CD8-positive, alpha-beta memory T cell (primary cell): ENCODE results near the gene CRYBB3. TPM values are rescaled to one million over a fixed set of nuclear protein-coding genes. Genes with fewer than 3 reads are reported as not detected.

Source experiments
- CTCF ChIA-PET: fragments of 350-600 bp; sonication (Branson Sonifier 250); formaldehyde crosslinking; loops from one replicate; lab custom pipeline; 2021; ENCODE audit warnings: antibody characterized with exemption; lab: Charles Lee
- POLR2A ChIA-PET: fragments of 350-600 bp; sonication (Branson Sonifier 250); formaldehyde crosslinking; loops from one replicate; lab custom pipeline; 2021; ENCODE audit warnings: antibody characterized with exemption; lab: Charles Lee
- DNase-seq, 5 donors: peaks; one replicate each; pipeline versions ENCODE4 v3.0.0 to v3.0.0-alpha.2; 2020 to 2022; ENCODE audit warnings: mixed read lengths in 1 of 5
- H3K27ac ChIP-seq: one replicate; pipeline ENCODE4 v1.7.0; 2013; ENCODE audit warnings: low read depth, mild to moderate bottlenecking, low read length, moderate library complexity
- H3K27me3 ChIP-seq: 2 replicates; pipeline ENCODE4 v1.7.0; 2013; ENCODE audit warnings: low read length, mild to moderate bottlenecking; ENCODE audit not compliant: insufficient read depth, poor library complexity, severe bottlenecking
- H3K36me3 ChIP-seq: 2 replicates; pipeline ENCODE4 v1.7.0; 2013; ENCODE audit warnings: mild to moderate bottlenecking, low read length, moderate library complexity; ENCODE audit not compliant: insufficient read depth
- H3K4me1 ChIP-seq: 2 replicates; pipeline ENCODE4 v1.7.0; 2013; ENCODE audit warnings: mild to moderate bottlenecking, low read length, moderate library complexity; ENCODE audit not compliant: insufficient read depth
- H3K4me3 ChIP-seq: 2 replicates; pipeline ENCODE4 v1.7.0; 2013; ENCODE audit warnings: mild to moderate bottlenecking, low read length
- H3K9me3 ChIP-seq: 2 replicates; pipeline ENCODE4 v1.7.0; 2013; ENCODE audit warnings: mild to moderate bottlenecking, low read length
- H3K27ac Mint-ChIP-seq, 8 donors: one replicate each; pipeline ENCODE4 v1.8.0; 2020 to 2021; ENCODE audit warnings: mixed read lengths in 8 of 8, mild to moderate bottlenecking in 6 of 8, inconsistent platforms in 3 of 8, moderate library complexity in 3 of 8
- H3K27me3 Mint-ChIP-seq, 2 donors: one replicate each; pipeline ENCODE4 v1.8.0; 2020 to 2021; ENCODE audit warnings: mixed read lengths in 2 of 2, mild to moderate bottlenecking in 1 of 2, moderate library complexity in 1 of 2
- H3K36me3 Mint-ChIP-seq, 3 donors: one replicate each; pipeline ENCODE4 v1.8.0; 2020 to 2021; ENCODE audit warnings: mixed read lengths in 3 of 3, inconsistent platforms in 1 of 3, mild to moderate bottlenecking in 1 of 3
- H3K4me1 Mint-ChIP-seq, 3 donors: one replicate each; pipeline ENCODE4 v1.8.0; 2020 to 2021; ENCODE audit warnings: mixed read lengths in 3 of 3, inconsistent platforms in 1 of 3, mild to moderate bottlenecking in 1 of 3
- H3K4me3 Mint-ChIP-seq, 7 donors: one replicate each; pipeline ENCODE4 v1.8.0; 2020 to 2021; ENCODE audit warnings: mixed read lengths in 7 of 7, mild to moderate bottlenecking in 6 of 7, moderate library complexity in 4 of 7, inconsistent platforms in 2 of 7
- H3K9me3 Mint-ChIP-seq, 5 donors: one replicate each; pipeline ENCODE4 v1.8.0; 2020 to 2022; ENCODE audit warnings: mixed read lengths in 5 of 5, mild to moderate bottlenecking in 3 of 5, moderate library complexity in 2 of 5, inconsistent platforms in 1 of 5
- polyA plus RNA-seq: library from polyadenylated mRNA; unstranded; fragments of 300-500 nt; fragmentation: Illumina TruSeq; gene quantifications from one replicate; pipeline ENCODE4 v1.2.3, GENCODE V29; 2021
- total RNA-seq, 2 experiments: library from RNA; stranded (reverse); gene quantifications; one replicate each; pipeline ENCODE4 v1.2.3, GENCODE V29; 2021

CRYBB3 gene
- total and polyA plus RNA-seq, 3 experiments from 2014 or later = 0.26 to 0.47 TPM; not detected in 1

- peaks cover 0 to 5% (median 0%) of the 10 kb centered on the region in 3 donors for H3K4me1 Mint-ChIP-seq
- H3K9me3 ChIP-seq = no peaks in the 10 kb centered on the region
- peaks cover 0 to 2% (median 0%) of the 10 kb centered on the region in 3 donors for H3K36me3 Mint-ChIP-seq
- H3K27me3 ChIP-seq = no peaks in the 10 kb centered on the region
- no peaks in the 10 kb centered on the region for H3K4me1 ChIP-seq
- no peak overlapping the region for H3K4me3 ChIP-seq
- no peak overlapping the region for H3K27ac ChIP-seq
- H3K27me3 Mint-ChIP-seq = peaks cover 0 to 2% of the 10 kb centered on the region in 2 donors
- H3K4me3 Mint-ChIP-seq = no peak overlapping the region
- H3K9me3 Mint-ChIP-seq = no peaks in the 10 kb centered on the region
- peak overlapping the region in 1 of 8 donors; percentile 63 for H3K27ac Mint-ChIP-seq
- ChIA-PET POLR2A (no interaction called here), CTCF (no interaction called here)
- no peaks in the 10 kb centered on the region for H3K36me3 ChIP-seq
- DNase-seq = no peak
Measured at GRCh38 chr22:25161916-25162530, 37.6 kb upstream of the CRYBB3 start.

DNA sequence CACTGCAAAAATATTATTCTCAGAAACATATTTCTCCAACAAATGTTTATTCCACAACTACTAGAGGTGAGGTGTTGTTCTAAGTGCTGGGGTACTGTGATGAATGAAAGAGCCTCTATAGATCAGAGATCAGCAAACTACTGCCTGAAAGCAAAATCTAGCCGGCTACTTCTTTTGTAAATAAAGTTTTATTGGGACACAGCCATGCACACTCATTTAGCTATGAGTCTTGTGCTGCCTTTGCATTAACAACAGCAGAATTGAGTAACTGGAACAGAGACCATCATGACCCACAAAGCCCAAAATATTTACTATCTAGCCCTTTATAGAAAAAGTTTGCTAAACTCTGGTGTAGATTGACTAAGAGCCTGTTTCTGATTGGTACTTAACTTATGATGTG lies 37.1 kb upstream of the CRYBB3 start:
- POLR2A ChIA-PET = no interaction called here
- Histone ChIP-seq H3K4me1 (no peaks in the 10 kb centered on the region), H3K27ac (no peak overlapping the region), H3K27me3 (no peaks in the 10 kb centered on the region), H3K36me3 (no peaks in the 10 kb centered on the region), H3K4me3 (no peak overlapping the region), H3K9me3 (no peaks in the 10 kb centered on the region)
- Mint-ChIP-seq H3K27me3 (peaks cover 0 to 2% of the 10 kb centered on the region in 2 donors), H3K4me3 (no peak overlapping the region), H3K27ac (peak overlapping the region in 1 of 8 donors; percentile 14), H3K36me3 (peaks cover 0 to under 1% (median 0%) of the 10 kb centered on the region in 3 donors), H3K4me1 (peaks cover 0 to 5% (median 0%) of the 10 kb centered on the region in 3 donors), H3K9me3 (no peaks in the 10 kb centered on the region)
- no peak for DNase-seq
- CTCF ChIA-PET = no interaction called here

- Histone ChIP-seq H3K27me3 (no peaks in the 10 kb centered on the region), H3K9me3 (no peaks in the 10 kb centered on the region), H3K4me1 (no peaks in the 10 kb centered on the region), H3K27ac (no peak overlapping the region), H3K36me3 (no peaks in the 10 kb centered on the region), H3K4me3 (no peak overlapping the region)
- Mint-ChIP-seq H3K27ac (no peak overlapping the region), H3K27me3 (peaks cover 0 to 2% of the 10 kb centered on the region in 2 donors), H3K4me3 (no peak overlapping the region), H3K9me3 (no peaks in the 10 kb centered on the region), H3K36me3 (peaks cover 0 to 5% (median 0%) of the 10 kb centered on the region in 3 donors), H3K4me1 (peaks cover 0 to 5% (median 0%) of the 10 kb centered on the region in 3 donors)
- DNase-seq = no peak
- ChIA-PET CTCF (no interaction called here), POLR2A (no interaction called here)
Measured at GRCh38 chr22:25165785-25166184, 33.9 kb upstream of the CRYBB3 start.

DNA sequence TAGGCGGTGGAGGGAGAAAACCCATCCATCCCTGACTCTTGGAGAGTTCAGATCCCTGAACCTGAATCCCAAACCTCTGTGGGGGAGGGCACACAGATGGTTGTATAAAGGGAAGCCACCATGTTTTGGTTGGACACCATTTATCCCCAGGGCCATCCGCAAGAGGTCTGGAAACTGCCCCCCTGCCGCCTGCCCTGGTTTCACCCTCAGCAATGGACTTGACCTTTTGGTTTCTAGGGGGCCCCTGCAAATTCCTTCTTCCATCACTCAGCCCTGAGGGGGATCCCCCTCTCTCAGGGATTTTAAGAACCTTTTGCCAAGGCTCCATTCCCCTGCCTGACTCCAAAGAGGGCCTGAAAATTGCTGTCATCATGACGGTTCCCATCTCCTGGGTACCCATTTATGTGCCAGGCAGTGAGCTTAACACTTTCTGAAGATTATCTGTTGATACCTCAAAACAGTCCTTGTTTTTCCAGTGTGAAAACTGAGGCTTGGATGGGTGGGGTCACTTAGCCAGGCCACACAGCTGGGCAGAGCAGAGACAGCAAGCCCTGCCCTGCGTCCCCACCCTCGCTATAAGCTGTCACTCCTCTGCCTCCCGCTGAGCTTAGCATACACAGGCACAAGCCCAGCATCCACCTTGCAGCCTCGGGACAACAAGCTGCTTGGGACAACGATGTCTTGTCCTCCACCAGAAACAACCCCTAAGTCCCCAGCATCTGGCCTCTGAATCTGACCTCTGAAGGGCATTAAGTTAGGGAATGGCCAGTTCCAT lies 33.2 kb upstream of the CRYBB3 start:
- Mint-ChIP-seq H3K4me1 (peaks cover 0 to 5% (median 0%) of the 10 kb centered on the region in 3 donors), H3K27ac (no peak overlapping the region), H3K27me3 (peaks cover 0 to 2% of the 10 kb centered on the region in 2 donors), H3K36me3 (peaks cover 0 to 5% (median 0%) of the 10 kb centered on the region in 3 donors), H3K9me3 (no peaks in the 10 kb centered on the region), H3K4me3 (no peak overlapping the region)
- ChIA-PET POLR2A (no interaction called here), CTCF (no interaction called here)
- Histone ChIP-seq H3K36me3 (no peaks in the 10 kb centered on the region), H3K4me1 (no peaks in the 10 kb centered on the region), H3K4me3 (no peak overlapping the region), H3K9me3 (no peaks in the 10 kb centered on the region), H3K27ac (no peak overlapping the region), H3K27me3 (no peaks in the 10 kb centered on the region)
- DNase-seq = no peak

- POLR2A ChIA-PET = no interaction called here
- H3K9me3 ChIP-seq = no peaks in the 10 kb centered on the region
- CTCF ChIA-PET = no interaction called here
Measured at GRCh38 chr22:25167082-25167481, 32.6 kb upstream of the CRYBB3 start.

DNA sequence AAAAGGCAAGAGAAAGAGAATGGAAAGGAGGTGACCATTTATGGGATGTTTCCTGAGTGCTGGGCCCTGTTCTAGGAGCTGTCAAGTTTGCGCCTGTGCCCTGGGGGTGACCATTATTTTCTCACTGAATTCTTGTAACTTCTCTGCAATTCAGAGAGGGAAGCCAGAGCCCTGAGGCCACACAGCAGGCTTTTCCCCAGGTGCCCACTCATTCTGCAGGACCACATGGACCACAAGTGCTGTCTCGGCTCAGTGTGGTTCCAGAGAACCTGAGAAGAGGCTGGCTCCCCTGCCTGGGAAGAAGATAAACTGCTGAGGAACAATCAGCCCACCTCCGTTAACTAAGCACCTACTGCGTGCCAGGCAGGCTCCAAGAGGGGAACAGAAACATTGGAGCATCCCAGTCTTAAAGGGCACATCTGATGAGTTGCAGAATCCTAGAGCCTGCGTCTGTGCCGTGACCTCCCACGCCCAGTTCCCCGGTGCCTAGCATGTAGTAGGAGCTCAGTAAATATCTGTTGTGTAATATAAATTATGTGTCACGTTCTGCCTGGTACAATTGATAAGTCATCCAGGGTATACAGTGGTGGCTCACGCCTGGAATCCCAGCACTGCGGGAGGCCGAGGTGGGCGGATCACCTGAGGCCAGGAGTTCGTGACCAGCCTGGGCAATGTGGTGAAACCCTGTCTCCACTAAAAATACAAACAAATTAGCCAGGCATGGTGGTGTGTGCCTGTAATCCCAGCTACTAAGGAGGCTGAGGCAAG lies 31.6 kb upstream of the CRYBB3 start:
- Mint-ChIP-seq H3K4me3 (no peak overlapping the region), H3K27ac (peak overlapping the region in 1 of 8 donors; percentile 12), H3K9me3 (no peaks in the 10 kb centered on the region), H3K4me1 (peaks cover 0 to 5% (median 0%) of the 10 kb centered on the region in 3 donors), H3K27me3 (peaks cover 0 to 2% of the 10 kb centered on the region in 2 donors), H3K36me3 (peaks cover 0 to 8% (median 2%) of the 10 kb centered on the region in 3 donors)
- no peaks in the 10 kb centered on the region for H3K4me1 ChIP-seq
- H3K36me3 ChIP-seq = no peaks in the 10 kb centered on the region
- CTCF ChIA-PET = interaction anchor here (1.1 kb wide), 1 partner anchor 86 kb away, joined by 3 read pairs; no protein-coding TSS in a partner anchor
- no peak overlapping the region for H3K4me3 ChIP-seq
- H3K9me3 ChIP-seq = no peaks in the 10 kb centered on the region
- POLR2A ChIA-PET = no interaction called here
- no peak overlapping the region for H3K27ac ChIP-seq
- no peaks in the 10 kb centered on the region for H3K27me3 ChIP-seq
- DNase-seq = no peak

More at GRCh38 chr22:25167082-25167481, 32.6 kb upstream of the CRYBB3 start:
- H3K27me3 ChIP-seq = no peaks in the 10 kb centered on the region
- Mint-ChIP-seq H3K27me3 (peaks cover 0 to 2% of the 10 kb centered on the region in 2 donors), H3K4me3 (no peak overlapping the region), H3K9me3 (no peaks in the 10 kb centered on the region), H3K27ac (peak overlapping the region in 2 of 8 donors; percentile 12 to 57), H3K4me1 (peaks cover 0 to 5% (median 0%) of the 10 kb centered on the region in 3 donors), H3K36me3 (peaks cover 0 to 7% (median 0%) of the 10 kb centered on the region in 3 donors)
- H3K4me1 ChIP-seq = no peaks in the 10 kb centered on the region
- no peaks in the 10 kb centered on the region for H3K36me3 ChIP-seq
- no peak overlapping the region for H3K4me3 ChIP-seq
- no peak for DNase-seq
- H3K27ac ChIP-seq = no peak overlapping the region

DNA sequence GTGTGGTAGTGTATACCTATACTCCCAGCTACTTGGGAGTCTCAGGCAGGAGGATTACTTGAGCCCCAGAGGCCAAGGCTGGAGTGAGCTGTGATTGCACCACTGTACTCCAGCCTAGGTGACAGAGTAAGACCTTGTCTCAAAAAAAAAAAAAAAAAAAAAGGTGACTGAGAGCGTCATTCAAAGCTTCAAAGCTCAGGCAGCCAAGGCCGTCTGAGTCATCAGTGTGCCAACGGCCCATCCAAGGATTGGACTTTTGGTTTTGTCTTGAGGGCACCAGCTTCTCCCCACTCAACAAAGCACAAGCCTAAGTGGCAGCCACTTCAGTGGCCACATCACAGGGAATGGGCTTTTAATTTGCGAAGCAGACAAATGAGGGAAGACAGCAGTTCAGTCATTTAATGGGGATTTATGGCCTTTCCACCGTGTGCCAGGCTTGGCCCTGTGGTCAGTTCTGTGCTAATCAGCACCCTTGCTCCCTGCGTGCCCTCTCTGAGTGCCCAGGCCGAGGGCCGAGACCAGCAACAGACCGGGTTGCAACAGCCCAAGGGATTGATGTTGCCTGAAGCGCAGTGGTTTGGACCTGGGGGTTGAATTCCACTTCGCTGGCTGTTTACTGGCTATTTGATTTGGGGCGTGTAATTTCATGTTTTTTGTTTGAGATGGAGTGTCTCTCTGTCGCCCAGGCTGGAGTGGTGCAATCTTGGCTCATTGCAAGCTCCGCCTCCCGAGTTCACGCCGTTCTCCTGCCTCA lies 30.2 kb upstream of the CRYBB3 start:
- no peak for DNase-seq
- no peak overlapping the region for H3K27ac ChIP-seq
- ChIA-PET CTCF (interaction anchor here (1.4 kb wide), 1 partner anchor 33 kb away, joined by 3 read pairs; no protein-coding TSS in a partner anchor), POLR2A (no interaction called here)
- H3K9me3 ChIP-seq = no peaks in the 10 kb centered on the region
- Mint-ChIP-seq H3K9me3 (no peaks in the 10 kb centered on the region), H3K4me1 (peaks cover 0 to 5% (median 0%) of the 10 kb centered on the region in 3 donors), H3K27me3 (peaks cover 0 to 2% of the 10 kb centered on the region in 2 donors), H3K27ac (peak overlapping the region in 3 of 8 donors; percentile 33 to 78 (median 38)), H3K4me3 (no peak overlapping the region), H3K36me3 (peaks cover 0 to 13% (median 2%) of the 10 kb centered on the region in 3 donors)
- H3K36me3 ChIP-seq = no peaks in the 10 kb centered on the region
- no peaks in the 10 kb centered on the region for H3K4me1 ChIP-seq
- no peak overlapping the region for H3K4me3 ChIP-seq
- H3K27me3 ChIP-seq = no peaks in the 10 kb centered on the region
